Osteocyte (in vitro differentiated cells): ENCODE measurements around the gene ADPRH. TPM values are rescaled to one million over a fixed set of nuclear protein-coding genes. Genes with fewer than 3 reads are reported as not detected.

Experiments used
- DNase-seq: peaks from one replicate; pipeline ENCODE4 v3.0.0; 2021; ENCODE audit warnings: mixed read lengths; ENCODE audit not compliant: unreplicated experiment; ENCODE audit errors: extremely low spot score
- H3K27ac Mint-ChIP-seq: one replicate; pipeline ENCODE4 v1.8.0; 2021; ENCODE audit warnings: mild to moderate bottlenecking, mixed read lengths; ENCODE audit not compliant: unreplicated experiment
- H3K27me3 Mint-ChIP-seq: one replicate; pipeline ENCODE4 v1.8.0; 2021; ENCODE audit warnings: mixed read lengths; ENCODE audit not compliant: unreplicated experiment
- H3K36me3 Mint-ChIP-seq: one replicate; pipeline ENCODE4 v1.8.0; 2021; ENCODE audit warnings: mixed read lengths; ENCODE audit not compliant: unreplicated experiment
- H3K4me1 Mint-ChIP-seq: one replicate; pipeline ENCODE4 v1.8.0; 2021; ENCODE audit warnings: mixed read lengths; ENCODE audit not compliant: unreplicated experiment
- H3K4me3 Mint-ChIP-seq: one replicate; pipeline ENCODE4 v1.8.0; 2021; ENCODE audit warnings: mild to moderate bottlenecking, moderate library complexity, mixed read lengths; ENCODE audit not compliant: unreplicated experiment
- H3K9me3 Mint-ChIP-seq: one replicate; pipeline ENCODE4 v1.8.0; 2021; ENCODE audit warnings: mixed read lengths; ENCODE audit not compliant: unreplicated experiment
- long read RNA-seq: library from polyadenylated mRNA; unstranded; transcript quantifications from one replicate; pipeline ENCODE4 v2.0.0, GENCODE V29; 2021
- total RNA-seq: library from RNA; stranded (reverse); gene quantifications from 2 replicates; pipeline ENCODE4 v1.2.1, GENCODE V29; 2021
- TF ChIP-seq, protein P1 (sequence below): fragments of 200-600 bp; sonication (generic); IDR thresholded peaks from 2 replicates; pipeline ENCODE4 v1.5.0; 2021; ENCODE audit warnings: antibody characterized with exemption, mild to moderate bottlenecking, moderate library complexity

ADPRH gene
- total RNA-seq = 1.9 and 2.2 TPM in 2 replicates
- long read RNA-seq, partial matches to known transcripts = 1 of 6 reads
- long read RNA-seq, other reads (novel, unspliced or antisense) = 2 of 6 reads

DNA sequence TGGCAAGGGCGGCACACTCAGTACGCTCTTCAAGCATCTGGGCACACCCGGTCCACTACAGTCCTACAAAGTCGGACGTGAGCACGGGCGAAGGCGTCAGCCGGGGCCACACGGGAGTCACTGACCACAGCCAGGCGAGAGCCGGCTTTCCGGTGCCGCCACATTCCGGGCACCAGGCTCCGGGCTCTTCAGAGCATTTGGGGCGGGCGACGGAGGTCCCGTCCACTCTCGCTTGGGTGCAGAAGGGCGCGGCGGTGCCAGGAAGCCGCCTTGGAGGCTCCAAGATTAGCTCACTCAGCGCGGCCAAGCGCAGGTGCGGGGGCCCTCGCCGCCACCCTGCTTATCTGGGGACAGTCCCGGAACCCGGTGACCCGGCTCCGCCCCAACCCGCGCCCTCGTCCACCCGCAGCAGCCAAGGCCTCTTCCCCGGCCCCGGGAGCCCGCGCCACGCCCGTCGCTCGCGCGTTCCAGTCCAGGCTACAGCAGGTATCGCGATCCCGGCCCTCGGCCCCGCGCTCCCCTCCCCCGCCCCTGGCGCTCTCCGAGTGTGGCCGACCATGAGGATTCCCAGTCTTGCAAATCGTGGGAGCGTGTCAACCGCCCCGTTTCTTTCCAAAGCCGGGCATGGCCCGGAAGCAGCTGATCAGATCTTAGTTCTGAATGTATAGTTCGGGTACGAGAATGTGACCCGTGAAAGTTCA, at the start of gene ADPRH:
Gene ADPRH, plus strand, starts transcription at position 127 of the 701 bp plus-strand sequence. CDS start 2,678 bp downstream, outside the sequence.
- DNase-seq = peak; percentile 88
- peak within 1 kb of the TSS; percentile 83 for H3K27ac Mint-ChIP-seq
- H3K27me3 Mint-ChIP-seq = no peaks in the 10 kb centered on the region
- peak within 1 kb of the TSS; percentile 85 for H3K4me3 Mint-ChIP-seq
- TF ChIP-seq, protein P1, sequence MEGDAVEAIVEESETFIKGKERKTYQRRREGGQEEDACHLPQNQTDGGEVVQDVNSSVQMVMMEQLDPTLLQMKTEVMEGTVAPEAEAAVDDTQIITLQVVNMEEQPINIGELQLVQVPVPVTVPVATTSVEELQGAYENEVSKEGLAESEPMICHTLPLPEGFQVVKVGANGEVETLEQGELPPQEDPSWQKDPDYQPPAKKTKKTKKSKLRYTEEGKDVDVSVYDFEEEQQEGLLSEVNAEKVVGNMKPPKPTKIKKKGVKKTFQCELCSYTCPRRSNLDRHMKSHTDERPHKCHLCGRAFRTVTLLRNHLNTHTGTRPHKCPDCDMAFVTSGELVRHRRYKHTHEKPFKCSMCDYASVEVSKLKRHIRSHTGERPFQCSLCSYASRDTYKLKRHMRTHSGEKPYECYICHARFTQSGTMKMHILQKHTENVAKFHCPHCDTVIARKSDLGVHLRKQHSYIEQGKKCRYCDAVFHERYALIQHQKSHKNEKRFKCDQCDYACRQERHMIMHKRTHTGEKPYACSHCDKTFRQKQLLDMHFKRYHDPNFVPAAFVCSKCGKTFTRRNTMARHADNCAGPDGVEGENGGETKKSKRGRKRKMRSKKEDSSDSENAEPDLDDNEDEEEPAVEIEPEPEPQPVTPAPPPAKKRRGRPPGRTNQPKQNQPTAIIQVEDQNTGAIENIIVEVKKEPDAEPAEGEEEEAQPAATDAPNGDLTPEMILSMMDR = no peak
- peaks cover 8% of the 10 kb centered on the region for H3K4me1 Mint-ChIP-seq
- no peaks in the 10 kb centered on the region for H3K36me3 Mint-ChIP-seq
- no peaks in the 10 kb centered on the region for H3K9me3 Mint-ChIP-seq

DNA sequence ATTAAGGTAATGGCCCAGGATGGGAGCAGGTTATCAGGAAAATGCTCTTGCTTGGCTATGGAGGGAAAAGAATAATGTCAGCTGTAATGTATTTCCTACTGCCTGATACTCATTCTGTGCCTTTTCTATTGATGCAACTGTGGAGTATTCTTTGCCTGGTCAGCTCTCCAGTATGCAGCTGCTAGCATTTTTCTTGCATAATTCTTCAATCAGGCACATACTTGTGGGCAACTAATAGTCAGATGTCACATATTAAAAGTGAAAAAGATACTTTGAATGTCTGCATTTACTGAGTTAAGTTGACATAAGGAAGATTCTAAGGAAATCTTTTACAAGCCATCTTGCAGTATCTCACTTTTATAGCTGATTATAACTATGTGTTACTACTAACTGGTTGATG, 49.4 kb upstream of the ADPRH start:
- H3K36me3 Mint-ChIP-seq = peaks cover 3% of the 10 kb centered on the region
- no peak overlapping the region for H3K27ac Mint-ChIP-seq
- no peaks in the 10 kb centered on the region for H3K9me3 Mint-ChIP-seq
- no peaks in the 10 kb centered on the region for H3K4me1 Mint-ChIP-seq
- no peak overlapping the region for H3K4me3 Mint-ChIP-seq
- H3K27me3 Mint-ChIP-seq = no peaks in the 10 kb centered on the region
- no peak for DNase-seq
- TF ChIP-seq, protein P1 = no peak

GRCh38 chr3:119530456-119530855, 48.8 kb upstream of the ADPRH start:
- H3K27me3 Mint-ChIP-seq = no peaks in the 10 kb centered on the region
- DNase-seq = no peak
- no peak overlapping the region for H3K27ac Mint-ChIP-seq
- H3K9me3 Mint-ChIP-seq = no peaks in the 10 kb centered on the region
- peaks cover 1% of the 10 kb centered on the region for H3K36me3 Mint-ChIP-seq
- TF ChIP-seq, protein P1 = no peak
- H3K4me3 Mint-ChIP-seq = no peak overlapping the region
- no peaks in the 10 kb centered on the region for H3K4me1 Mint-ChIP-seq

DNA sequence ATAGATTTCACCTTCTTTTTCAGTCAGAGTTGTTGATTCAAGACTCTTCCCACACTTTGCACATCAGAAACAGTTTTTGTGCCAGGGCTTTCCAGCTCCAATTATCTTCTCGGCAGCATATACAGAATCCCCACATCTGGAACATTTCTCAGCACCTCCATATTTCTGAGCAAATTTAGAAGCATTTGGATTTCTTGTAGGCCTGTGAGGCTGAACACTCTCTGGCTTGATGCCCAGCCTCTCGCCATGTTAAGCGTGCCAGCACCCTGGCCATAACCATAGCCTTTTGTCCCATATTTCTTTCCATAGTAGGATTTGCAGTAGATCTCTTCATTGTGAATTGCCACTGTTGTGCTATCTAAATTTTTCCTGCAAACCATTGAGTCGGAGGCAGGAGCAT, 48.1 kb upstream of the ADPRH start:
- DNase-seq = no peak
- no peaks in the 10 kb centered on the region for H3K27me3 Mint-ChIP-seq
- H3K27ac Mint-ChIP-seq = no peak overlapping the region
- no peaks in the 10 kb centered on the region for H3K36me3 Mint-ChIP-seq
- no peaks in the 10 kb centered on the region for H3K9me3 Mint-ChIP-seq
- TF ChIP-seq, protein P1 = no peak
- no peak overlapping the region for H3K4me3 Mint-ChIP-seq
- no peaks in the 10 kb centered on the region for H3K4me1 Mint-ChIP-seq

DNA sequence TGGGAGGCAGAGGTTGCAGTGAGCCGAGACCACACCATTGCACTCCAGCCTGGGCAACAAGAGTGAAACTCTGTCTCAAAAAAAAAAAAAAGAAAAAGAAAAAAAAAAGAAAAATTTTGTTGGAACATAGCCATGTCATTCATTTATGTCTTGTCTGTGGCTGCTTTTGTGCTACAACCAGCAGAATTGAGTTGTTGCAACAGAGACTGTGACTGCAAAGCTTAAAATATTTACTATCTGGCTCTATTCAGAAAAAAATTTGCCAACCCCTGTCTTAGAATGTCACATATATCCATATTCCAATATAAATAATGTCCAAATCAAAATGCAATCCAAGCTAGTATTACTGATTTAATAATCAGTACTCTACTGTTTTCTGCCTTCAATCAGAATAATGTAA, 45.0 kb upstream of the ADPRH start:
- H3K36me3 Mint-ChIP-seq = no peaks in the 10 kb centered on the region
- no peak overlapping the region for H3K4me3 Mint-ChIP-seq
- TF ChIP-seq, protein P1 = no peak
- no peaks in the 10 kb centered on the region for H3K9me3 Mint-ChIP-seq
- no peaks in the 10 kb centered on the region for H3K27me3 Mint-ChIP-seq
- DNase-seq = no peak
- H3K4me1 Mint-ChIP-seq = no peaks in the 10 kb centered on the region
- no peak overlapping the region for H3K27ac Mint-ChIP-seq
